ENCODE measurements around the gene CALCR.

- TF ChIP-seq CTCF (conservative IDR thresholded peaks at IDR 0.05; ENCODE audit: low read depth, low read length), result no peak
- no peak for TF ChIP-seq EZH2 (IDR thresholded peaks at IDR 0.05; ENCODE audit: low read length, unreplicated experiment)
- no peak for TF ChIP-seq EZH2phosphoT487 (IDR thresholded peaks at IDR 0.05; ENCODE audit: borderline replicate concordance, low read length)
These were observed 121.3 kb downstream of the CALCR start for GRCh38 chr7:93453262-93453661.
